ENCODE results near the gene GIT2.

The GIT2 gene

DNA sequence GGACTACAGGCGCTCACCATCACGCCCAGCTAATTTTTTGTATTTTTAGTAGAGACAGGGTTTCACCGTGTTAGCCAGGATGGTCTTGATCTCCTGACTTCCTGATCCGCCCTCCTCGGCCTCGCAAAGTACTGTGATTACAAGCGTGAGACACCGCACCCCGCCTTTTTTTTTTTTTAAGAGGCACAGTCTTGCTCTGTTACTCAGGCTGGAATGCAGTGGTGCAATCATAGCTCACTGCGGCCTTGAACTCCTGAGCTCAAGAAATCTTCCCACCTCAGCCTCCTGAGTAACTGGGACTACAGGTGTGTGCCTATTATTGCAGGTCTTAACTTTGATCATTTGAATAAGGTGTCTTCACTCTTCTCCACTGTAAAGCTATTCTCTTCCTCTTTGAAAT lies 110.6 kb downstream of the GIT2 start:
- DNase-seq: no peak

- DNase-seq: no peak
Measured at GRCh38 chr12:109883461-109883860, 112.7 kb downstream of the GIT2 start.

- no peak for DNase-seq
Measured at GRCh38 chr12:109881752-109882151, 114.4 kb downstream of the GIT2 start.

- DNase-seq: no peak
Measured at GRCh38 chr12:109880938-109881337, 115.2 kb downstream of the GIT2 start.

GRCh38 chr12:109880043-109880931 lies 115.9 kb downstream of the GIT2 start, which contains the start of gene GLTP:
TSS of gene GLTP (minus strand) at chr12:109880541. CDS start at chr12:109880374, 167 bp downstream.
- DNase-seq: peak; percentile 82
